Brain pericyte (primary cell): Measurements from ENCODE around the gene PLEKHG4B.

Experiments
- DNase-seq: peaks from one replicate; pipeline ENCODE4 v3.0.0-alpha.2; 2012; ENCODE audit warnings: low read depth, low spot score

The PLEKHG4B gene

DNA sequence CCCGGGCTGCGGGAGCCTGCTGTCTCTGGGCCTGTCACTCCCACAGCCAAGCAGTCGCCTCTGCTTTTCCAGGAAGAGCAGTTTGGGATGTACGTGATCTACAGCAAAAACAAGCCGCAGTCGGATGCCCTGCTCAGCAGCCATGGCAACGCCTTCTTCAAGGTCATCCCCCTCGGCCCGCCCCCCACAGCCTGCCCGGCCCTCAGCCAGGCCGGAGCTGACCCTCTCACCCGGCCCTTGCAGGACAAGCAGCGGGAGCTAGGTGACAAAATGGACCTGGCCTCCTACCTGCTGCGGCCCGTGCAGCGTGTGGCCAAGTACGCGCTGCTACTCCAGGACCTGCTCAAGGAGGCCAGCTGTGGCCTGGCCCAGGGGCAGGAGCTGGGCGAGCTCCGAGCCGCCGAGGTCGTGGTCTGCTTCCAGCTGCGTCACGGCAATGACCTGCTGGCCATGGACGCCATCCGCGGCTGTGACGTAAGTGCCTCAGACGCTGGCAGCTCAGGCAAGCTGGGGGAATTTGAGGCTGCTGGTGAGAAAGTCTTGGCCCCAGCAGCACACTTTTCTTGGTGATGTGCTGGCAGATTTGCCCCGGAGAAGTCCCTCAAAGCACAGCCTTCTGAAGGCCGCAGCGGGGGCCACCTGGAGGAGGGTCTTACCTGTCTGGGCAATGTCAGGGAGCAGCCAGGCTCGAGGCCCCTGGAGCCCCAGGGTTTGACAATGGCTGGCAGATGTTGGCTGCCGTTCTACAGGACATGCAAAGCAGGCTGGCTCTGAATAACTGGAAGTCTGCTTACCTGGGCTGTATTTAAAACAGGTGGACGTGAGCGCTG is 79.2 kb downstream of the PLEKHG4B start:
- DNase-seq, result no peak

DNA sequence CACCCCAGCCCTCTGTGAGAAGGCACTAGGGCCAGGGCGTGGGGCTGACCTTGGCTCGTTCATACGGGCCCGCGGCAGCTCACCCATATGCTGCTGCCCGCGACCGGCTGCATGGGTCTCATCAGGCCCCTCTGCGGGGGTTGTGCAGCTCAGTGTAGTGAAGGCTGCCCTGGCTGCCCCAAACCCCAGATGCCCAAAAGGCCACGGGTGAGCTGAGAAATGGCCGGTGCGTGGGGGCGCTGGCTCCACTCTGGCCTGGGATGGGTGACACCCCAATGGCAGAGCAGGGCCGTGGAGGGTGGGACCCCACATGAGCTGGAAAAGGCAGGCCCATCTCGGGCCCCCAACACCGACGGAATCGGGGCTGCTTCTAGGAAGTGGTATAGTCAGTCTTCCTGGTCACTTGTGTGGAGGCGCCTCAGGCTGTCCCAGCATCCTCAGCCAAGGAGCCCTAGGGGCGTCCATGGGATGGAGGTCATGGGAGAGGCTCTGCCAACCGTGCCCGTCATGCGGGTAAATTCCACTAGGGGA is 79.9 kb downstream of the PLEKHG4B start:
- no peak for DNase-seq

DNA sequence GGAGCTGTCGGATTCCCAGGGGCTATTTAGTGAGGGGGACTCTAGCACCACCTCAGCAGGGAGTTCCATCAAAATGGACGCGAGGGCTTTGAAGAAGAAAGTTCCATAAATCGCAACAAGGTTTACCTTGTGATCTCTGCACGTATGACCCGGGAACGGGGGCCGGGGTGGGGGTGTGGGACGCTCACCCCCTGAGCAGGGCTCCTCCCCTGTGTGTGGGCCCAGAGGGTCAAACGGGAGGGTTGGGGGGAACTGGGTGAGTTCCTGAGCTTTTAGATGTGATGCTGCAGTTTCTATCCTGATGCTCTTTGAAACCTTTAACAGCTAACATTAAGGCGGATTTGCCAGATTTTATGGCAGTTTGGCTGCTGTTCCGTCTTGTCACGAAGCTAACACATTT is 80.5 kb downstream of the PLEKHG4B start:
- no peak for DNase-seq

DNA sequence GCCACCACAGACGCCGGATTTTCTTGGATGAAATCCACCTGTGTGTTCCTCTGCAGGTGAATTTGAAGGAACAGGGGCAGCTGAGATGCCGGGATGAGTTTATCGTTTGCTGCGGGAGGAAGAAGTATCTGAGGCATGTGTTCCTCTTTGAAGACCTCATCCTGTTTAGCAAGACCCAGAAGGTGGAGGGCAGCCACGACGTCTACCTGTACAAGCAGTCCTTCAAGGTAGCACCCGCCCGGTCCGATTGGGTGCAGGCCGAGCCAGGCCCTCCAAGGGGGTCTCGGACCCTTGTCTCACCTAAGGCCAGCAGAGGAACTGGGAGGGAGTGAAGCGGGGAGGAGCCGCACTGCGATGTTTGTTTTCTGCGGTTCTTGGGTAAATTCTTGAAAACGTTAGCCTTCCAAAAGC is 80.9 kb downstream of the PLEKHG4B start:
- no peak for DNase-seq

DNA sequence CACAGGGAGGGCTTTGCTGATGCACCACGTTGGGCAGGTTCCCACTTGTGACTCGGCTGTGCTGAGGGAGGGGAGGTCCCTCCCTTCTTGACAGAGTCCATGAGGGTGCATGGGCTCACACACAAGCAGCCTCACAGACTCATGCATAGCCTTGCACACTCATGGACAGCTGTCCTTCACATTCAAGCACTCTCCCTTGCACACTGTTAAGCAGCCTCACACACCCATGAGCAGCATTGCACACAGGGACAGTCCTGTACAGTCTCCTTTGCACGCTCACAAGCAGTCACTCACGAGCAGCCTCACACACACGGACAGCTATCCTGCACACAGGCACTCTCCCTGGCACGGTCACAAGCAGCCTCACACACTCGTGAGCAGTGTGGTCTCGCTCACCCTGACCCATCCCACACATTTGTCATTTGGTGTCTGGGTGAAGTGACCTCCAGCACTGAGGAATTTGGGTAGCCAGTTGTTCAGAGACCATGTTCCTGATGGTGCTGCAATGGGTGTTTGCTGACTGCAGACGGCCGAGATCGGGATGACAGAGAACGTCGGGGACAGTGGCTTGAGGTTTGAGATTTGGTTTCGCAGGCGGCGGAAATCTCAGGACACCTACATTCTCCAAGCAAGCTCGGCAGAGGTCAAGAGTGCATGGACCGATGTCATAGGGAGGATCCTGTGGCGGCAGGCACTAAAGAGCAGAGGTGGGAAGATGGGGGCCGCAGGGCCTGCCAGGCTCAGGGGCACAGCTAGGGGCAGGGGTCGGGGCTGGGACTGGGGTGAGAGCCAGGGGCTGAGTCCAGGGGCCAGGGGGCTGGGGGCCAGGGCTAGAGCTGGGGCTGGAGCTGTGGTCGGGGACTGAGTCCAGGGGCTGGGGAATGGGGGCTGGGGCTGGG is 81.7 kb downstream of the PLEKHG4B start:
- no peak for DNase-seq

DNA sequence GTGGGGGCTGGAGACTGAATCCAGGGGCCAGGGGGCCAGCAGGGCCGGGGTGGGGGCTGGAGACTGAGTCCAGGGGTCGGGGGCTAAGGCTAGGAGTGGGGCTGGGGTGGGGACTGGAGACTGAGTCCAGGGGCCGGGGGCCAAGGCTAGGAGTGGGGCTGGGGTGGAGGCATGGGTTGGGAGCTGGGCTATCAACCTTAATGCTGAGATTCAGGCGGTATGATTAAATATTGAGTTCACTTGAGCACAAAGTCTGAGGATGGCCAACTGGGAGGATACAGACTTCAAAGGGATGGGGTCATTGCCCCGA is 82.3 kb downstream of the PLEKHG4B start:
- DNase-seq, result no peak

DNA sequence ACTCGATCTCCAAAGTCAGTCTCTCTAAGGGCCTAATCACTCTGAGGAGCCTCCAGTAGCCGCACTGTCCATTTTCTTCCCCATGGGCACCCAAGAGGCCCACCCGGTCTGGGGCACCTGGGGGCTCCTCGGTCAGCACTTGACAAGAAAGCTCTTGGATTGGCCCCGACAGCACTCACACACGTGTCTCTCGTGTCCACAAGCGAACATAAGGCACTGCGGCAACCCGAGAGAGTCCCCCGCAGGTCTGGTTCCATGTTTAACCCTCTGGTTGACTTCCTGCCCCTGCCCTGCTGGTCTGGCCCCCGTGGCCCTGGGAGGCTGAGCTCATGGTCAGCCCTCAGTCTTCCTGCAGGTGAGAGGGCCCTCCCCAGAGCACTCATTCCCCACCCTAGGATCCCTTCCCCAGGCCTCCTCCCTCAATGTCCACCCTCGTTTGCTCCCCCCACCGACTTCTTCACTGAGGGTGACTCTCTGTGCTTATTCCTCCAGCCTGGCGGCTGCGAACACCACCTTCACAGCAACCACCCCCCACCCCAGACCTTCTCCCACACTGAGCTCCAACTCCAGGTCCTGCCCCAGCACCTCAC is 83.0 kb downstream of the PLEKHG4B start:
- no peak for DNase-seq

DNA sequence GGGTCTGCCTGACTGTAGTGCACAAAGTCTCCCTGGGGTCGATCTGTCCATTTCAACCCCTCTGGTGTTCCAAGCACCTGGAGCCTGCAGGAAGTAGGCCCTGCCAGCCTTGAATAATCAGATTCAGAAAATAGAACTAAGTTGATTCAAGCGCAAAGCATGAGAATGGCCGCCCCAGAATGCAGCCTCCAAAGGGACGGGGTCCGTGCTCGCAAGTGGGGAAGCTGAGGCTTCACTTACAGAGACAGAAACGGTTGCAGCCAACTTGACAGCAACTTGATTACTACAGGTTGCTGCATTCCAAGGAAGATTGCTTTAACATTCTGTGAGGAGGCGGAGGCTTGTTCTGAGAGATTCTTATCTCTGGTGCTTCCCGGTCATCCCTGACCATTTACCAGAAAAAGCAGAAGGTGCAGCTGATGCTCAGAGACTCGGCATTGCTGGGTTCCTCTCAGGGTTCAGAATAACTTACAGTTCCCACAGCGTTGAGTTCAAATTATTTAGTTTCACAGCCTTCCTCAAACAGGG is 84.4 kb downstream of the PLEKHG4B start:
- DNase-seq, result no peak

DNA sequence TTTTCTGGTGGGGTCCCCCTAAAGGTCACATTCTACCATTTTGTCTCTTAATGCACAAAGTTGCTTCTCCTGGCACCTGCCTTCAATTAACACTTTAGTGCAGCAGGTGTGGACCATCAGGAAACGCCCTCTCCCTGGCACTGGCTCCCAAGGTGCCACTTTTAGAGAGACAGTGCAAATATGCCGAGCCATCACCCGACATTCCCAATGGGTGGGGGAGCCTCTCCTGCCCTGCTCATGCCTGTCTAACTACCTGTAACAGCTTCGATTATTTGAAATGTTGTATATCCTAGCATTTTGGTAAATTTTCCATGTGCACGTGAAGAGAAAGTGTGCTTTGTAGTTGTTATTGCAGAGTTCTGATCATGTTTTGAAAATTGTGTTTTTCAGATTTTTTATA is 86.1 kb downstream of the PLEKHG4B start:
- no peak for DNase-seq

DNA sequence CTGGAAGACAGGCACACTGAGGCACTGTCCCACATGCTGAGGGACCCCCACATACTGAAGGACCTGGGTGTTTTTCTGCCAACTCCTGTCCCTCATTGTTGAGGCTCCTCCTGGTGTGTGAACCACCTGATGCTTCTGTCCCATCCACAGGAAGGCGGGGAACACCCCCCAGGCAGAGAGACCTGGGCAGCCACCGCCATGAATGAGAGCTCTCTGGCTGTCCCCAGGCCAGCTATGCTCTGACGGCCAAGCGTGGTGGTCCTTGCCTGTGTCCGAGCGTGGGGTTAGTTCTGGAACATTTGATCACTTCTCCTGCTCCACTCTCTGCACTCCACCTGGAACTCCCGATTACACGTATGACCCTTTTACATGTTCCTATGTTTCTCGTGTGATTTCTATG is 87.4 kb downstream of the PLEKHG4B start:
- DNase-seq, result no peak

DNA sequence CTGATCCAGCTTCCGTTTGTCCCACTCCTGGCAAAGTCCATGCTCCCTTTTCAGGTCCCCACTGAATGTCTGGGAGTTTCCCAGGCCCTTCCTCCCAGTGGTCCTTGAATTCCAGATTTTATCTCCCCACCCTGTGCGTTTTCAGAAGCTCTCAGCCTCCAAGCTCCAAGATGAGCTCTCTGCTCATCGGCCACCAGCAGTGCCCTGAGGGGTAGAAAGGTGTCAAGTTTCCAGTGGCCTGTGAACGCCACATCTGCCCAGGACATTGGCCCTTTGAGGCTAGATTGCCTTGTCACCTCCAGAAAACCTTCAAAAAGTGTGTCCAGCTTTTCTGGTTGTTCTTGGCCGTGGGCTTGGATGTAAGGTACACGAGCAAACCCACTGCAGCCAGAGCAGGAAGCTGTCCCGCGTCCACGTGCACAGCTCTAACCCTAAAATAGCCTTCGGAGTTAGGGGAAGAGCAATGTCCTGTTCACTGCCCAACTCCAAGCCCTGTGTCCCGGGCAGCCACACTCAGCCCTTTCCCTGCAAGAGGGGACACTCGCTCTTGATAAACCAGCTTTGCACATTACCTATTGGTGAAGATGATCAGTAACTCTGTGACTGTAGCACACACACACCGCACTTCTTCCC is 88.4 kb downstream of the PLEKHG4B start:
- DNase-seq, result no peak

DNA sequence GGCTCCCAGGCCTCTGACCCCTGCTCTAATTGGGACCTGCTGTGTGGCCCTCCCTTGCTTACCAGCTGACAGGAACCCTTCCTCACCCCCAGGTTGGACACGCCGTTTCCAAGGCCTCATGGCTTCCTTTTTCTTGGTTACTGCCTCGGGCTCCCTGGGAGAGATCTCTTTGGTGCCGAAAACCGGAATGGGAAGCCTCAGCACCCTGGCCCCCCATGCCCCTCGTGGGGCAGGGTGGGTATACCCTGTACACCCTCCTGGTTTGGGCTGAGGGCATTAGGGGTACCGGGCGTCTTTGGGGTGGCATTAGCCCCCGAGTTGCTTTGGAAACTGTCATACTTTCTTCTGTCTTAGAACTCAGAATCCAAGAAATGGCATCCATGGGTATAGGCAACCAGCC is 89.2 kb downstream of the PLEKHG4B start:
- no peak for DNase-seq

DNA sequence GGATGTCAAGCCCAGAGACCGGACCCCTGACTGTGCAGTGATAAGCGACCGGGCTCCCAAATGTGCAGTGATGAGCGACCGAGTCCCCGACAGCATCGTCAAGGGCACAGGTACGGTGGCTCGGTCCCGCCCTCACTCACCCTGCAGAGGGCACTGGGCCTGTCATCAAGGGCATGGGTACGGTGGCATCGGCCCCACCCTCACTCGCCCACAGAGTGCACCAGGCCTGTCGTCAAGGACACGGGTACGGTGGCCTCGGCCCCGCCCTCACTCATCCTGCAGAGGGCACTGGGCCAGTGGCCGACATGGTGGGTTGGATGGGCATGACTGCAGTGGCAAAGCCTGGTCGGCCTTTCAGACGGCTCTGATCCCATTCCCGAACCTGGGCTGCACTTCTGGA is 89.6 kb downstream of the PLEKHG4B start:
- DNase-seq, result no peak

DNA sequence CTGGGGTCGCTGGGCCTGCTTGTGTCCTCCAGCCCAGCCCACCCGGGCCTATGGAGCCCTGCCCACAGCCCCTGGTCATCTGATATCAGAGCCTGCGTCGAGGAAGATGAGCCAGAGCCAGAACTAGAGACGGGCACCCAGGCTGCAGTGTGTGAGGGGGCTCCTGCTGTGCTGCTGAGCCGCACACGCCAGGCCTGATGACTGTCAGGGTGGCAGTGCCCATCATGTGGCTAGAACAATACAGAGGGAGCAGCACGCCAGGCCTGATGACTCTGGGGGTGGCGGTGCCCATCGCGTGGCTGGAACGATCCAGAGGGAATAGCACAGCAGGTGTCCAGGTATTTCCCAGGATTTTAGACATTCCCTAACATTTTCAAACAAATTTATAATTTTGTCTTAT is 90.2 kb downstream of the PLEKHG4B start:
- DNase-seq, result no peak

DNA sequence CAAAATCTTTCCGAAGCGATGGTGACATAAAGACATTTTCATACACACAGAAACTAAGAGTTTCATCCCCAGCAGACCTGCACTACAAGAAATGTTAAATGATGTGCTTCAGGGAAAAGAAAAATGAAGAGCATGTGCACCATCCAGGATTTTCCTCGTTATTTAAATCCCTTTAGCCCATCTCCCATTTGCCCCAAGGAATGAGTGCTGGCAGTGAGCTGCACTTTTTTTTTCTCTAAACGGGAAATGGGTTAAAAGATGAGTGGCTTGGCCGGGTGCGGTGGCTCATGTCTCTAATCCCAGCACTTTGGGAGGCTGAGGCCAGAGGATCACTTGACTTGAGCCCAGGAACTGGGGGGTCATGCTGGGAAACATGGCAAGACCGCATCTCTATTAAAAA is 92.5 kb downstream of the PLEKHG4B start:
- no peak for DNase-seq

DNA sequence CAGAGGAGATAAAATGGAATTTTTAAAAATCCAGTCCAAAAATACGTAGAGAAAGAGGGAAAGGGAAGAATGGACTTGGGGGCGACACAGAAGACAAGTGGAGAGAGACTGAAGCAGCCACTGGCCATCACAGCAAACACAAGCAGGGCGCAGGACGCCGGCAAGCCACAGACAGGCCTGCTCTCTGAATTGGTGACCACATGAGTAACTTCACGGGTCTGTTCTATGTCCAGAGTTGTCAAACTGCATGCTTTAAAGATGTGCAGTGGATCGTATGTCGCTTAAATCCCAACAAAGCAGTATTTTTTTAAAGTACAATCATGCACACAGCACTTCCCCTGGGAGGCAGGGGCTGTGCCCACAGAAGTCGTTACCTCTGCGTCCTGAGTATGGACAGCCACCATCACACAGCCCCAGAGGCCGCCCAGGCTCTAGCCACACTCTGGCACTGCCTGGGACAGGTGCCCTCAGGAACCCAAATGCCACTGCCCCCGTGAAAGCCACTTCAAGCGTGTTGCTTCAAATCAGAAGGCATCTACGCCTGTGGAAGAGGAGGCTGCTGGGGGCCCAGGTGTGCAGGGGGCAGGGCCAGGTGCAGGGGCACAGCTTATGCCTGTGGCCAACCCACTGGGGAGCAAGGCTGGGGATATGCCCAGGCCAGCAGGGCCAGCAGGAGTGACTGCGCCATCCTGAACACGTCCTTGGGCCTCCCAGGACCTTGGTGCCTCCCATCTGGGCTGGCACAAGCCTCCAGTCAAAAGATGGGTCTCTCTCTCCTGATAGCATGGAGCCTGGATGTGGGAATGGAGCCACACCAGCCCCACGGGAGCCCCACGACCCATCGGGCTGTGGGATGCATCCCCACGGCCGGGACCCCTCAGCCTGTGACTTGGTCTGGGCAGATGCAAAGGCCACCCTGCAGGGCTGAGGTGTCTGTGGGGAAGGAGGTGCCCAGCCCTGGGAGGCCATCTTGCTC is 93.4 kb downstream of the PLEKHG4B start:
- DNase-seq, result no peak

DNA sequence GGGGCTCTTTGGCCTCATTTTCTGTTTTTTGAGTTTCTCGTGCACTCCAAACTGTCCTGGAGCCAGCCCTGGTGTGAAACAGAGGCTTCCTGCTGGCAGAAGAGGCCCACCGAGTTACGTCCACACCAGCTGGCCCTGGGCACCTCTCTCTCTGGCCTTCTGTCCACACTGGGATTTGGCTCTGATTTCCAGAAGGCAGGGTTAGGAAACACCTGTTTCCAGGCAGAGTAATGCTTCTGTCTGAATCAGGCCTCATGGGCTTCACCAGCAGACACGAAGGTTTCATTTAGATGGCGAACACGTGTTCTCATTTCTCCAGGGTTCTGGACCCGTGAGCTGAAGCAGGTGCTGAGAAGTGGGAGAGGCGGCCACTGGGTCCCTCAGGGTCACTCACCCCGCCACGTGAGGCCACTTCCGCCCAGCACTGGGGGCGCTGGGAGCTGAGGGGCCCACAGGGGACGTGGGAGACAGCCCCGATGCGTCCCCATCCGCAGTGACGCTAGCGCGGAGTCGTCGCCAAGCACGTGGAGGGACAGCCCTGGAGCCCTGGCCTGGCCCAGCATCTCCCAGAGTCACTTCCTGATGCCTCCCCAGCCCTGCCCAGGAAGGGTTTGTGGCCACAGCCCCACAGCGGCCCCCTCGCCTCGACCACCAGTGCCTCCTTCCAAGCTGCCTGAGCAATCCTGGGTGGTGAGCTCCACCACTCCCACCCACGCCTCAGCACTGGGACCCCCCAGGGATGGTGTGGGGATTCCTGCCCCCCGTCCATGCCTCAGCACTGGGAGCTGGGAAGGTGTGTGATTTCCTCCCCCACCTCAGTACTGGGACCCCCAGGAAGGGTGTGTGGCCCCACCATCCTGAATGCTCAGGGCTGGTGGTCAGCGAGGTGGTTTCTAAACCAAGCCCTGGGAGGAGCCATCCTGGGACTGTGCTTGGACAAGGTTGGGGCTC is 94.4 kb downstream of the PLEKHG4B start:
- DNase-seq, result no peak

DNA sequence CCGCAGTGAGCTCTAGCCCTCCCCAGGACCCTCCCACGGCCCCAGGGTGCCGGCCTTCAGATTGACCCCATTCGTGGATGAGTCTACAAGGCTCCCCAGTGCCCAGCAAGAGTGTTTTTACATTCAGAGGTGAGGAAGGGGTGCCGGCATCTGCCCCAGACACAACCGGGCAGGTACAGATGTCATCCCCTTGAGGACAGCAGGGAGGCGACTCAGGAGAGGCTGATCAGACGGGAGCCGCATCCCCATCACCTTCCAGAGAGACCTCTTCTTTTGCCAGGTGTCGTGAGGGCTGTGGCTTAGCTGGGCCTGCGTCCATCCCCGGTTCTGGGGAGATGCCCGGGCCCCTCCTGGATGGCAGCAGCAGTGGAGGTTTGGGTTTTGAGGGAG is 95.1 kb downstream of the PLEKHG4B start:
- DNase-seq, result no peak
